Coronary artery (tissue), 2 donors: Measurements from ENCODE around the gene CFAP97D2.
"Not testable (repeated sequence)": the region's sequence is repeated elsewhere in the genome, so short reads cannot be mapped to it uniquely, and the experiment has no call there.

Experiments used
- DNase-seq: peaks from one replicate; pipeline ENCODE4 v3.0.0-alpha.2; 2017; ENCODE audit warnings: low spot score
- H3K27ac ChIP-seq, 2 donors: fragments of 200-600 bp; sonication (generic); one replicate each; pipeline ENCODE4 v1.5.1; 2016 to 2019
- H3K4me3 ChIP-seq: fragments of 200-600 bp; sonication (generic); 2 replicates; pipeline ENCODE4 v1.5.1; 2016; ENCODE audit warnings: mild to moderate bottlenecking, moderate library complexity
- CTCF ChIP-seq: fragments of 200-600 bp; sonication (generic); IDR thresholded peaks from one replicate; pipeline ENCODE4 v1.5.1; 2019; ENCODE audit warnings: antibody characterized with exemption

Gene CFAP97D2

GRCh38 chr13:114145722-114146121 is 33.3 kb upstream of the CFAP97D2 start:
- DNase-seq: peak; percentile 67
- Histone ChIP-seq H3K27ac (no peak overlapping the region), H3K4me3 (no peak overlapping the region)
- TF ChIP-seq CTCF: no peak

- peak; percentile 62 for DNase-seq
- no peak overlapping the region for H3K4me3 ChIP-seq
- no peak overlapping the region for H3K27ac ChIP-seq
- no peak for TF ChIP-seq CTCF
Observed at GRCh38 chr13:114146173-114146572, 32.9 kb upstream of the CFAP97D2 start.

GRCh38 chr13:114146629-114147028 is 32.4 kb upstream of the CFAP97D2 start:
- no peak overlapping the region for H3K4me3 ChIP-seq
- H3K27ac ChIP-seq: no peak overlapping the region
- no peak for TF ChIP-seq CTCF
- no peak for DNase-seq

GRCh38 chr13:114147803-114148520 is 31.1 kb upstream of the CFAP97D2 start:
- Histone ChIP-seq H3K27ac (no peak overlapping the region), H3K4me3 (no peak overlapping the region)
- DNase-seq: peak; percentile 50
- no peak for TF ChIP-seq CTCF

GRCh38 chr13:114148521-114148855 is 30.6 kb upstream of the CFAP97D2 start:
- no peak overlapping the region for H3K27ac ChIP-seq
- TF ChIP-seq CTCF: no peak
- peak; percentile 57 for DNase-seq
- no peak overlapping the region for H3K4me3 ChIP-seq

GRCh38 chr13:114148886-114149285 is 30.2 kb upstream of the CFAP97D2 start:
- not testable (repeated sequence) for H3K27ac ChIP-seq, H3K4me3 ChIP-seq, DNase-seq

- TF ChIP-seq CTCF: no peak
- no peak overlapping the region for H3K27ac ChIP-seq
- no peak overlapping the region for H3K4me3 ChIP-seq
- peak; percentile 54 for DNase-seq
Observed at GRCh38 chr13:114149774-114150740, 29.0 kb upstream of the CFAP97D2 start.
